GM21619 (cell line): Measurements from ENCODE around the gene C2orf42.
"Not testable (repeated sequence)": the region's sequence is repeated elsewhere in the genome, so short reads cannot be mapped to it uniquely, and the experiment has no call there.

Experiments used
- ATAC-seq: cut with Tn5 transposase; IDR thresholded peaks from one replicate; pipeline ENCODE4 v1.9.1; 2021; ENCODE audit not compliant: unreplicated experiment

The C2orf42 gene

GRCh38 chr2:70104231-70105111 lies 86.3 kb downstream of the C2orf42 start:
- no peak for ATAC-seq

- no peak for ATAC-seq
Measured at GRCh38 chr2:70103531-70104061, 87.2 kb downstream of the C2orf42 start.

GRCh38 chr2:70102323-70102905 lies 88.4 kb downstream of the C2orf42 start:
- ATAC-seq, result not testable (repeated sequence)

- not testable (repeated sequence) for ATAC-seq
Measured at GRCh38 chr2:70101686-70102085, 89.1 kb downstream of the C2orf42 start.

GRCh38 chr2:70101174-70101573 lies 89.6 kb downstream of the C2orf42 start:
- no peak for ATAC-seq
